Dedifferentiated amniotic fluid mesenchymal stem cell (primary cell): ENCODE results near the gene IFT88.

ENCODE experiments used
- DNase-seq: peaks from one replicate; pipeline ENCODE4 v3.0.0-alpha.2; 2016; ENCODE audit errors: extremely low spot score

Gene IFT88

GRCh38 chr13:20566468-20566897 lies 474 bp upstream of the IFT88 start:
- DNase-seq, result peak; percentile 41

DNA sequence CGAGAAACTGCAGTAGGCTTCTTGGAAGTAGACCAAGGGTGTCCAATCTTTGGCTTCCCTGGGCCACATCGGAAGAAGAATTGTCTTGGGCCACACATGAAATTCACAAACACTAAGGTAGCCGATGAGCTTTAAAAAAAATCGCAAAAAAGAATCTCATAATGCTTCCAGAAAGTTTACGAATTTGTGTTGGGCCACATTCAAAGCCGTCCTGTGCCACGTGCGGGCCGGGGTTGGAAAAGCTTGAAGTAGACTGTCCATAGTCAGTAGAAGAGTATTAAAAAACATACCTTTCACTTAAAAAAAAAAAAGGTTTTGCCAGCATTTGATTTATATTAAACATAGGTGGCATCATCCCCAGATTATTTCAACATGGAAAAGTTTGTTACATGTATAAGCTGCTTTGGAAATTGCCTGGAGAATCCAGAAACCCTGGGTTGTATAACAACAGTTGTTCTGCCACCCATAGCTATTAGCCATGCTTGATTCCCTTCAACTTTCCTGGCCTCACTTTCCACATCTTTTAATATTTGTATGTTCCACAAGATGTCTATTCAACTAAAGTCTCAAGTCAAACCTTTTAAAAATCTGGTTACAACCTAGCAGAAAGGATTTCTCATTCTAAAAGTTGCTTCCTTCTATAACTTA lies 1.0 kb downstream of the IFT88 start:
- DNase-seq, result no peak

DNA sequence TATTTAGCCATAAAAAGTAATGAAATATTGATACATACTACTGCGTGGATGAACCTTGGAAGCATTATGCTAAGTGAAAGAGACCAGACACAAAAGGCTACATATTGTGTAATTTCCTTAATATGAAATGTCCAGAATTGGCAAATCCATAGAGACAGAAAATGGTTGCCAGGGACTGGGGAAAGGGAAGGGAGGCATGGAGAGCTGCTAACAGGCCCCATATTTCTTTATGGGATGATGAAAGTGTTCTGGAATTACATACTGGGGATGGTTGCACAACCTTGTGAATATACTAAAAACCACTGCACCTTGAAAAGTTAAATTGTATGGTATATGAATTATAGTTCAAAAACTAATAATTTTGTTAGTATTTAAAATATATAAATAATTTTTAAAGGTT lies 3.6 kb downstream of the IFT88 start:
- no peak for DNase-seq

- DNase-seq, result no peak
Observed at GRCh38 chr13:20571676-20572075, 4.7 kb downstream of the IFT88 start.

DNA sequence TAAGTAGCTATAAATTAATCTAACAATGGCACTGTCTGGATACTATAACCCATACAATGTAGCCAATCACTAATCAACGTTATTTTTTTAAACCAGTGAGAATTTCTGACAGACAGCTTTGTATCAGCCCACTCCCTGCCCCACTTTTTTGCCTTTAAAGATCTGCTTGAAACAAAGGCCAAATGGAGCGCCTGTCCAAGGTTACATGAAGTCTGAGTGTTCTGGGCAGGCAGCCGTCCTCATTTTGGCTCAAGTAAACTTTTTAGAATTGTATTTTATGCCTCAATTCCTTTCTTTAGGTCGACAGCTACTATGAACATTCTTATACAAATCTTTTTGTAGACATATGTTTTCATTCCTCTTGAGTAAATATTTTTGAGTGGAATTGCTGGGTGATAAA lies 6.2 kb downstream of the IFT88 start:
- DNase-seq, result no peak

- no peak for DNase-seq
Observed at GRCh38 chr13:20573636-20574035, 6.7 kb downstream of the IFT88 start.

- no peak for DNase-seq
Observed at GRCh38 chr13:20579191-20579590, 12.2 kb downstream of the IFT88 start.

DNA sequence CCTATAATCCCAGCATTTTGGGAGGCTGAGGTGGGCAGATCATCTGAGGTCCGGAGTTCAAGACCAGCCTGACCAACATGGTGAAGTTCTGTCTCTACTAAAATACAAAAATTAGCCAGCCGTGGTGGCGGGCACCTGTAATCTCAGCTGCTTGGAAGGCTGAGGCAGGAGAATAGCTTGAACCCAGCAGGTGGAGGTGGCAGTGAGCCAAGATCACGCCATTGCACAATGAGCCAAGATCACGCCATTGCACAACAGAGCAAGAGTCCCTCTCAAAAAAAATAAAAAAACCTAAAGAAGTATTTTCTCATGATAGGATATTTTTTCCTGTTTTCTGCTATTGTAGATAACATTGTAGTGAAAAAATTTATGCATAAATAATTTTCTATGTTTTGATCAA lies 13.3 kb downstream of the IFT88 start:
- DNase-seq, result no peak

- no peak for DNase-seq
Observed at GRCh38 chr13:20582026-20582425, 15.1 kb downstream of the IFT88 start.

- no peak for DNase-seq
Observed at GRCh38 chr13:20583803-20584293, 16.9 kb downstream of the IFT88 start.

- DNase-seq, result no peak
Observed at GRCh38 chr13:20585371-20585770, 18.4 kb downstream of the IFT88 start.

DNA sequence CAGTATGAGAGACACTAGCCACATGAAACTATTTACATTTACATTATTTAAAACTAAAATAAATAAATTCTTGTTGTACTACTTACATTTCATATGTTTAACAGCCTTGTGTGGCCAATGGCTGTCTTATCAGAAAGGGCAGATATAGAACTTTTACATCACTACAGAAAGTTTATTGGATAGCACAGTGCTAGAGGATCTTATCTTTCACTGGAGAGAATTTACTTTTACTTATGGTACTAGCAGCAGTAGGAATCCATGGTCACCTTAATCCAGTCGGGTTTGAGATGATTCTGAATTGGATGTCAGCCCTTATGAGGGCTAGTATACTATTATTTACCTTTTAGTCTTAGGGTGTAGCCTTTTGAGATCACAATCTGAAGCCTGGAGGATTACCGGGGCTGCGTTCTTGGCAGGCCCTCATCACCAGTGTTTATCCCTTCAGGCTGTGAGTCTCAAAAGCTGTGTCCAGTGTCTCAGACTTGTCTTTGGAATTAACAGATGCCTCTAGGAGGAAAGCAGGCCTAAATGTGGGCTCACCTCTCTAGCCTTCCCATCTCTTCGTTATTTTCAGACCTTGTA lies 21.7 kb downstream of the IFT88 start:
- DNase-seq, result no peak

DNA sequence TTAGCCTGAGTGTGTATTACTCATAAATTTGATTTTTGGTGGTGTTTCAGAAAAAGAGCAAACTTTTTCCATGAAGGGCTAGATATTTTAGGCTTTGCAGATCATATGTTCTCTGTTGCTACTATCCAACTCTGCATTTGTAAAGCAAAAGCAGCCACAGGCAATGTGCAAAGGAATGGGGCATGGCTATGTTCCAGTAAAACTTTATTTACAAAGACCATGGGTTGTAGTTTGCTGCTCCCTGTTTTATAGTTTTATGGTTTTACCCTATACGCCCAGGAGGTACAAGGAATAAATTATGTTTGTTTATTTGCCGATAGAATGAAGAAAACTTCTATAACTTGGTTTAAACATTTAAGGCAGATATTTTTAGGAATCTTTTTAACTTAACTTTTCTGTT lies 23.6 kb downstream of the IFT88 start:
- no peak for DNase-seq

GRCh38 chr13:20592606-20593005 lies 25.6 kb downstream of the IFT88 start:
- DNase-seq, result no peak

- no peak for DNase-seq
Observed at GRCh38 chr13:20594280-20594679, 27.3 kb downstream of the IFT88 start.

DNA sequence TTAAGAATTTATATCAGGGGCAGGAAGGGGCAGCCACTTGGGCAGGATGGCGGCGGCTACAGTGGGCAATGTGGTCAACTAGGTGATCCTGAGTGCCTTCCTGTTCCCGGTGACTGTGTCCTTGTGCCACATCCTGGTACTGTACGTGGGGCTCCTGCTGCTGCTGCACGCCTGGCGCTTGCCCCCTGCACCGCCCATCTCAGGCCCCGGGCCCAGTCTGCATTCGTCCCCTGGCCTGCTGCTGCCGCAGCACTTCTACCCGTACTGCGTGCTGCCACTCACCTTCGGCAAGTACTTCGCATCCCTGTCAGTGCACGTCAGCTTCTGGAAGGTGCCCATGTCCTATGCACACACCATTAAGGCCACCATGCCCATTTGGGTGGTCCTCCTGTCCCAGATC lies 40.1 kb downstream of the IFT88 start:
- DNase-seq, result no peak

GRCh38 chr13:20608438-20609020 lies 41.6 kb downstream of the IFT88 start:
- DNase-seq, result no peak

DNA sequence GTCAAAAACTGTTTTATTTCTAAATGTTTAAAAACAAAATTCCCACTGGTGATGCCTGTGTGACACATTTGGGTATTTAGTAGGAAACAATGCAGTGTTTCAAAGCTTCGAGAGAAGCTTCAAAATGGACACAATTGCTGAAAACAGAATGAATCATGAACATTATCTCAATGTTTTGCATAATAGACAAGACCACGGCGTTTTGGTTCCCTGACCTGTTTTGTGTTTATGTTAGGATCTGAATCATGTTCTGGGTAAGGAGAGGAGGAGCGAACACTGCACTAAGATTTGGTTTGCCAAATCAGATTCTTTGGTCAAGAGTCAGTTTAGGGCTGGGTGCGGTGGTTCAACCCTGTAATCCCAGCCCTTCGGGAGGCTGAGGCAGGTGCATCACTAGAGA lies 42.2 kb downstream of the IFT88 start:
- no peak for DNase-seq

GRCh38 chr13:20610006-20610405 lies 43.0 kb downstream of the IFT88 start:
- no peak for DNase-seq

DNA sequence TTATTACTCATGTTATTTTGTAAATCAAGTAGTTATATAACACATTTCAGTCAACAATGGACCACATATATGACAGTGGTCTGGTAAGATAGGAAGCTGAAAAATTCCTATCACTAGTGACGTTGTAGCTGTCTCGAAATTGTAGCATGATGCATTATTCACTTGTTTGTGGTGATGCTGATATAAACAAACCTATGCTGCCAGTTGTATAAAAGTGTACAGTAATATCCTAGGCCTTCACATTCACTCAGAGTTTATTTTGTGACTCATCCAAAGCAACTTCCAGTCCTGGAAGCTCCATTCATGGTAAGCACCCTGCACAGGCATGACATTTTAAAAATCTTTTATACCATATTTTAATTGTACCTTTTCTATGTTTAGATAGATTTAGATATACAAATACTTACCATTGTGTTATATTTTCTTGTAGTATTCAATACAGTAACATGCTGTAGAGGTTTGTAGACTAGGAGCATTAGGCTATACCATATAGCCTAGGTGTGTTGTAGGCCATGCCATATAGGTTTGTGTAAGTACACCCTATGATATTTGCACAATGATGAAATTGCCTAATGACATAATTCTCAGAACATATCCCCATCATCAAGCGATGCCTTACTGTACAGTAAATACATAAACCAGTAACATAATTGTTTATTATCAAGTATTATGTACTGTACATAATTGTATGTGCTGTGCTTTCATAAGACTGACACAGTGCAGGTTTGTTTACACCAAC lies 49.3 kb downstream of the IFT88 start:
- peak; percentile 58 for DNase-seq

DNA sequence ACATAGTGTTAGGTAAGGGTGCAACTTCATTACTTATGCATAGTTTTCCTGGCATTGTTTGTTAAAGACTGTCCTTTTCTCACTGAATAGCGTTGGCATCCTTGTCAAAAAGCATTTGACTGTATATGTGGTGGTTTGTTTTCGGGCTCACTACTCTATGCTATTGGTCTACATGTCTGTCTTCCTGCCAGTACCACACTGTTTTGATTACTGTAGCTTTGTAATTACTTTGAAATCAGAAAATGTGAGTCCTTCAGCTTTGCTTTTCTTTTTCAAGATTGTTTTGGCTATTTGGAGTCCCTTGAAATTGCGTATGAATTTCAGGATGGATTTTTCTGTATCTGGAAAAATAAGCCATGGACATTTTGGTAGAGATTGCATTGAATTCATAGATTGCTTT lies 56.0 kb downstream of the IFT88 start:
- no peak for DNase-seq

GRCh38 chr13:20624213-20624612 lies 57.3 kb downstream of the IFT88 start:
- no peak for DNase-seq

GRCh38 chr13:20633802-20634201 lies 66.8 kb downstream of the IFT88 start:
- DNase-seq, result no peak
